SKM-1 treated with dmso at 0.1 percent for 144 hours (cell line): ENCODE results near the gene BRSK1.
A peak's percentile ranks its signal among the peaks of the same experiment; 100 is the strongest.
"Not testable (repeated sequence)": the region's sequence is repeated elsewhere in the genome, so short reads cannot be mapped to it uniquely, and the experiment has no call there.

Experiments
- DNase-seq: peaks from one replicate; lab custom pipeline; 2025; ENCODE audit not compliant: unreplicated experiment; lab: John Stamatoyannopoulos, UW

BRSK1 gene

GRCh38 chr19:55328774-55329318 lies 45.0 kb downstream of the BRSK1 start:
- DNase-seq, result not testable (repeated sequence)

- not testable (repeated sequence) for DNase-seq
These were observed 46.0 kb downstream of the BRSK1 start for GRCh38 chr19:55329791-55330190.

GRCh38 chr19:55333870-55334269 lies 50.1 kb downstream of the BRSK1 start:
- DNase-seq, result no peak

- no peak for DNase-seq
These were observed 52.3 kb downstream of the BRSK1 start for GRCh38 chr19:55336101-55336500.

- peak; percentile 99 for DNase-seq
These were observed 55.5 kb downstream of the BRSK1 start, which contains the start of gene KMT5C for GRCh38 chr19:55339105-55339888. Gene KMT5C, plus strand, starts transcription at chr19:55339876. Its CDS starts 2,061 bp downstream, at chr19:55341937.

GRCh38 chr19:55339889-55340783 lies 56.3 kb downstream of the BRSK1 start:
- DNase-seq, result no peak

GRCh38 chr19:55340784-55341147 lies 57.0 kb downstream of the BRSK1 start:
- DNase-seq, result no peak

GRCh38 chr19:55341171-55341588 lies 57.4 kb downstream of the BRSK1 start:
- DNase-seq, result no peak

- no peak for DNase-seq
These were observed 58.1 kb downstream of the BRSK1 start for GRCh38 chr19:55341595-55342531.

GRCh38 chr19:55344444-55344843 lies 60.6 kb downstream of the BRSK1 start:
- DNase-seq, result no peak

- no peak for DNase-seq
These were observed 61.5 kb downstream of the BRSK1 start for GRCh38 chr19:55345101-55345817.

GRCh38 chr19:55345818-55346724 lies 62.3 kb downstream of the BRSK1 start:
- DNase-seq, result no peak

- no peak for DNase-seq
These were observed 63.1 kb downstream of the BRSK1 start for GRCh38 chr19:55346725-55347441.

- no peak for DNase-seq
These were observed 63.7 kb downstream of the BRSK1 start for GRCh38 chr19:55347442-55348009.

- no peak for DNase-seq
These were observed 64.7 kb downstream of the BRSK1 start for GRCh38 chr19:55348317-55349034.

- no peak for DNase-seq
These were observed 67.0 kb downstream of the BRSK1 start for GRCh38 chr19:55350620-55351315.

GRCh38 chr19:55352040-55352439 lies 68.2 kb downstream of the BRSK1 start:
- no peak for DNase-seq
